Measurements from ENCODE around the gene CPZ. TPM values are rescaled to one million over a fixed set of nuclear protein-coding genes. Genes with fewer than 3 reads are reported as not detected.

The CPZ gene
- polyA plus RNA-seq, 1 experiment = 70.9 TPM

DNA sequence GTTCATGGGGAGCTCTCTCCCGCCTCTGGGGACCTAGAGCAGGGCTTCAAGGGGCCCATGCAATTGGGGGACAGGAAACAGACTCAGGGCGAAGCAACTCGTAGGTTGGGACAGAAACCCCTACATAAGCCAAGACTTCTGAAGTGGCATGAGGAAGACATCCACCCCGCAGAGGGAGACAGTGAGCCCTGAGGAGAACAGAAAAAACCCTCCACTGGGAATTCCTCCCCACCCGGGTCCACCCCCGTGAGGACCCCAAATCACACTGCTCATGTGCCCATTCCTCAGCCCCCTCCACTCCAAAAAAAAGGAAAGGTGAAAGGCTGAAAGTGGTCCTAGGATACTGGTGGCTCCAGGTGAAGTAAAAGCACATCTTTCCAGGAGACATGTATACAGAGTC lies 74.0 kb downstream of the CPZ start:
- Histone ChIP-seq H3K27me3 (ENCODE audit: control insufficient read depth, insufficient read depth, low read length) (no peaks in the 10 kb centered on the region), H3K36me3 (ENCODE audit: control insufficient read depth, insufficient read depth, low read length) (no peaks in the 10 kb centered on the region), H3K4me3 (ENCODE audit: low read depth, low read length) (no peak overlapping the region)
- TF ChIP-seq, protein P1, sequence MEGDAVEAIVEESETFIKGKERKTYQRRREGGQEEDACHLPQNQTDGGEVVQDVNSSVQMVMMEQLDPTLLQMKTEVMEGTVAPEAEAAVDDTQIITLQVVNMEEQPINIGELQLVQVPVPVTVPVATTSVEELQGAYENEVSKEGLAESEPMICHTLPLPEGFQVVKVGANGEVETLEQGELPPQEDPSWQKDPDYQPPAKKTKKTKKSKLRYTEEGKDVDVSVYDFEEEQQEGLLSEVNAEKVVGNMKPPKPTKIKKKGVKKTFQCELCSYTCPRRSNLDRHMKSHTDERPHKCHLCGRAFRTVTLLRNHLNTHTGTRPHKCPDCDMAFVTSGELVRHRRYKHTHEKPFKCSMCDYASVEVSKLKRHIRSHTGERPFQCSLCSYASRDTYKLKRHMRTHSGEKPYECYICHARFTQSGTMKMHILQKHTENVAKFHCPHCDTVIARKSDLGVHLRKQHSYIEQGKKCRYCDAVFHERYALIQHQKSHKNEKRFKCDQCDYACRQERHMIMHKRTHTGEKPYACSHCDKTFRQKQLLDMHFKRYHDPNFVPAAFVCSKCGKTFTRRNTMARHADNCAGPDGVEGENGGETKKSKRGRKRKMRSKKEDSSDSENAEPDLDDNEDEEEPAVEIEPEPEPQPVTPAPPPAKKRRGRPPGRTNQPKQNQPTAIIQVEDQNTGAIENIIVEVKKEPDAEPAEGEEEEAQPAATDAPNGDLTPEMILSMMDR (IDR thresholded peaks at IDR 0.05; ENCODE audit: insufficient read depth, low read depth, low read length) = no peak
- ChIA-PET POLR2A (no interaction called here), CTCF (no interaction called here)
- DNase-seq (ENCODE audit: low read depth) = no peak

Other genes starting within 250 kb of the CPZ start
- 6.8 and 10.2 TPM in 2 replicates for gene ACOX3, start 152.0 kb upstream of the CPZ start, polyA plus RNA-seq (2011; rRNA removed)
- 5.3 and 7.1 TPM in 2 replicates for gene TRMT44, start 152.0 kb upstream of the CPZ start, polyA plus RNA-seq (2011; rRNA removed)
- gene GPR78, start 12.4 kb upstream of the CPZ start, polyA plus RNA-seq (2011; rRNA removed) = 0.43 and 0.82 TPM in 2 replicates